Skeletal muscle tissue (tissue), 4 donors: ENCODE results near the gene PCSK6. TPM values are rescaled to one million over a fixed set of nuclear protein-coding genes. Genes with fewer than 3 reads are reported as not detected.

ENCODE experiments used
- H3K27ac ChIP-seq: one replicate; pipeline ENCODE4 v1.7.0; 2013; ENCODE audit warnings: mild to moderate bottlenecking, low read depth, low read length, inconsistent platforms
- H3K27me3 ChIP-seq, 3 donors: one replicate each; pipeline ENCODE4 v1.7.0; 2013; ENCODE audit warnings: low read length in 3 of 3; ENCODE audit not compliant: control insufficient read depth in 3 of 3, insufficient read depth in 3 of 3
- H3K36me3 ChIP-seq, 3 donors: one replicate each; pipeline ENCODE4 v1.7.0; 2013; ENCODE audit warnings: low read length in 3 of 3; ENCODE audit not compliant: control insufficient read depth in 3 of 3, insufficient read depth in 3 of 3
- H3K4me1 ChIP-seq, 3 donors: one replicate each; pipeline ENCODE4 v1.7.0; 2013; ENCODE audit warnings: low read length in 3 of 3, mild to moderate bottlenecking in 3 of 3; ENCODE audit not compliant: control insufficient read depth in 3 of 3, insufficient read depth in 3 of 3
- H3K4me3 ChIP-seq, 3 donors: one replicate each; pipeline ENCODE4 v1.7.0; 2013; ENCODE audit warnings: low read length in 3 of 3
- H3K9ac ChIP-seq, 3 donors: one replicate each; pipeline ENCODE4 v1.7.0; 2013; ENCODE audit warnings: low read length in 3 of 3, mild to moderate bottlenecking in 3 of 3, moderate library complexity in 2 of 3, low read depth in 1 of 3
- H3K9me3 ChIP-seq, 3 donors: one replicate each; pipeline ENCODE4 v1.7.0; 2013; ENCODE audit warnings: low read length in 3 of 3; ENCODE audit not compliant: control insufficient read depth in 3 of 3
- total RNA-seq: library from RNA; depleted of rRNA; stranded (reverse); fragments of >200 nt; gene quantifications from one replicate; pipeline ENCODE4 v1.2.3, GENCODE V29; 2014
- donor health status: Osteomylitis.

The PCSK6 gene
- total RNA-seq, 1 donor from 2014 or later = 11.5 TPM

- H3K4me1 ChIP-seq = no peaks in the 10 kb centered on the region
- H3K36me3 ChIP-seq = no peaks in the 10 kb centered on the region
- H3K4me3 ChIP-seq = no peak overlapping the region
- no peak overlapping the region for H3K9ac ChIP-seq
- no peak overlapping the region for H3K27ac ChIP-seq
- no peaks in the 10 kb centered on the region for H3K9me3 ChIP-seq
- no peaks in the 10 kb centered on the region for H3K27me3 ChIP-seq
These were observed 21.0 kb upstream of the PCSK6 start for GRCh38 chr15:101510212-101511197.

DNA sequence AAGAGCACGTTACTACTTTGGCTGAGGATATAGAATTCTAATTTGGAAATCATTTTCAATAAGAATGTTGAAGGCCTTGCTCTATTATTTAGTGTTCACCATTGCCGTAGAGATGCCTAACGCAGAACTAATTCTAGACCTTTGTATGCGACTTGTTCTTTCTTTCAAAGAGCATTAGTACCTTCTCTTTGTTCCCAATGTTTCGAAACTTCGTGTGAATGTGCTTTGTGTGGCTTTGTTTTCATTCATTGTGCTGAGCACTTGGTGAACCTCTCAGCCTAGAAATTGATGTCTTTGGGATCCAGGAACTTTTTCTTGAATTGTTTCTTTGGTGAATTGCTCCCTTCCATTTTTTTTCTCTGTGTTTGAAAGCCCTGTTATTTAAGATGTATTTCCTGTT lies 19.8 kb upstream of the PCSK6 start:
- no peak overlapping the region for H3K27ac ChIP-seq
- no peak overlapping the region for H3K4me3 ChIP-seq
- no peaks in the 10 kb centered on the region for H3K4me1 ChIP-seq
- no peaks in the 10 kb centered on the region for H3K9me3 ChIP-seq
- no peak overlapping the region for H3K9ac ChIP-seq
- H3K27me3 ChIP-seq = no peaks in the 10 kb centered on the region
- no peaks in the 10 kb centered on the region for H3K36me3 ChIP-seq

DNA sequence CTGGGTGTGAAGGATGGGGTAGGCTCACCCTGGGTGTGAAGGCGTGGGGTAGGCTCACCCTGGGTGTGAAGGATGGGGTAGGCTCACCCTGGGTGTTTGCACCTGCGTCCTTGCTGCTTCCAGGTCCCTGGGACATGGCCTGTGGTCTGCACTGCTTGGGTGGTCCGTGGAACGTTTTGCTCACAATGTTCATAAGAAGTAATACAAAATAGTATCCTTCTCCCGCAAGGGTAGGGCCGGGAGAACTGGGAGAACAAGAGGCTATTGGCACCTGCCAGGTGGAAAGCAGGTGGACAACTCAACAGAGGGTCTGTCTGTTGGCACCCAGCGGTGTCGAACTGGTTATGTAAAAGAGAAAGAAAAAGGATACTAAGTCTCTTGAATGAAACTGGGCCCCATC lies 17.0 kb upstream of the PCSK6 start:
- Histone ChIP-seq H3K27me3 (no peaks in the 10 kb centered on the region), H3K4me3 (no peak overlapping the region), H3K4me1 (peaks cover 7 to 14% (median 9%) of the 10 kb centered on the region in 3 donors), H3K27ac (no peak overlapping the region), H3K9ac (no peak overlapping the region), H3K36me3 (no peaks in the 10 kb centered on the region), H3K9me3 (no peaks in the 10 kb centered on the region)

DNA sequence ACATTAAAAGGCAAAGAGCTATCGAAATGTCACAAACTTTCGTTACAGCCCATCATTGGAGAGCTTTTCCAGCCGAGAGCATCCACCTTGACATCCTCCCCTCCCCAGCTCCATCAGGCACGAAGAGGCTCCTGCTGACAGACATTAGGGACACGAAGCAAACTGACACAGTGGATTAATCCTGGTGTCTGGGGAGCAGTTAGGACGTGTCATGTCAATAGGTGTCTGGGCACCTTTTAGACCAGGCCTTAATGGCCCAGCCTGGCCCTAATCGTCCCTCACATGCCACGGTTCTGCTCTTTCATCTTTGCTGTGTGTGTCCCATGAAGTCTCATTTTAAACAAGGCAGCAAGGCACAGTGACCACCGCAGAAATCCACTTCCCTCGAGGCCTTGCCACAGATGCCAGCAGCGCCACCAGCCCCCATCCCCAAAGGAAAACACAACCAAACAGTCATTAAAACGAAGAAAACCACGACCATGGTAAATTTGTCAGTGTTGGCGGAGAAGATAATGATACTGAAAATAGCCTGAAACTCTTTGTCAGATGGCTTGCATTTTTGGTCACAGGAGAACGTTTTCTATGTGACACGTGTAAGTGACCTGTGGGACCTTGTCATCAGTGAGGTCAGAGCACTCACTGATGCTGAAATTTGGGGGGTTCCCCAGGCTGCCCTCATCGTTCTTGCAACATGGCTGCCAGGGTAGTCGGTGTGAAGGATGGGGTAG lies 16.3 kb upstream of the PCSK6 start:
- Histone ChIP-seq H3K9me3 (no peaks in the 10 kb centered on the region), H3K9ac (no peak overlapping the region), H3K27me3 (no peaks in the 10 kb centered on the region), H3K36me3 (no peaks in the 10 kb centered on the region), H3K4me3 (no peak overlapping the region), H3K4me1 (peaks cover 11 to 21% (median 16%) of the 10 kb centered on the region in 3 donors), H3K27ac (no peak overlapping the region)

DNA sequence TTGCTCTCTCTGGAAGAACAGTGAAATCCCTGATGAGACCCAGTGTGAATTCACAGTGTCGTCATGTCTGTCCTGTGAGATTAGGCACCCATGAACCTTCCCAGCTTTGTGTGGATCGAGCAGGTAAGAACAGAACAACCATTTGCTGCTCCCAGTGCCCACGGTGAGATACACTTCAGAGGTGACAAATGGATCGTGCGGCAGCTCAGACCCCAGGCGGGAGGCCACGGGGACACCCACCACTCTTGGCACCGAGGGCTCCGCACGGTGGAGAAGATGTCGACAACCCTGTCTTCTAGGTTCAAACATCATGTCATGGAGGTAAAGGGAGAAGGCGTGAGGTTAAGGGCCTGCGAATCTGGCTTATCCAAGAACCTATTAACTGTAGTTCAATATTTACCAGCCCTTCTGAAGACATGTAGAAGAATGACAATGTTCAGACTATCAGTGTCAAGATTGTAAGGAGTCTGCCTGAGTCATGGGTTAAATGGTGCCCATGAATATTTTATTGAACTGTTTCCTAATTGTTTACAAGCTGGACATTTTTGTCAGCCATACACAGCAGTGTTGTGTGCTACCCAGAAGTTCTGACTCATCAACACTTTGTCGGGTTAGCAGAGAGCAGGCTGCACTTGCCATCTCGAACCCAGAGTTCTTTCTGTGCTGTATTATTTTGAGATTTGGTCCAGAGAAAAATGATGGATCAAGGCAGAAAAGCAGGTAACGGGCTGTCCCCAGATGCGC lies 15.5 kb upstream of the PCSK6 start:
- Histone ChIP-seq H3K27me3 (no peaks in the 10 kb centered on the region), H3K36me3 (no peaks in the 10 kb centered on the region), H3K9ac (no peak overlapping the region), H3K27ac (no peak overlapping the region), H3K9me3 (no peaks in the 10 kb centered on the region), H3K4me1 (peaks cover 17 to 29% (median 23%) of the 10 kb centered on the region in 3 donors), H3K4me3 (no peak overlapping the region)

- H3K27me3 ChIP-seq = no peaks in the 10 kb centered on the region
- no peaks in the 10 kb centered on the region for H3K36me3 ChIP-seq
- H3K9ac ChIP-seq = no peak overlapping the region
- H3K27ac ChIP-seq = no peak overlapping the region
- no peaks in the 10 kb centered on the region for H3K9me3 ChIP-seq
- peaks cover 22 to 36% (median 27%) of the 10 kb centered on the region in 3 donors for H3K4me1 ChIP-seq
- no peak overlapping the region for H3K4me3 ChIP-seq
These were observed 14.9 kb upstream of the PCSK6 start for GRCh38 chr15:101504373-101504772.

GRCh38 chr15:101503296-101503599 lies 13.7 kb upstream of the PCSK6 start:
- Histone ChIP-seq H3K4me3 (no peak overlapping the region), H3K4me1 (peaks cover 27 to 47% (median 33%) of the 10 kb centered on the region in 3 donors), H3K9me3 (no peaks in the 10 kb centered on the region), H3K36me3 (no peaks in the 10 kb centered on the region), H3K27ac (no peak overlapping the region), H3K27me3 (no peaks in the 10 kb centered on the region), H3K9ac (no peak overlapping the region)

DNA sequence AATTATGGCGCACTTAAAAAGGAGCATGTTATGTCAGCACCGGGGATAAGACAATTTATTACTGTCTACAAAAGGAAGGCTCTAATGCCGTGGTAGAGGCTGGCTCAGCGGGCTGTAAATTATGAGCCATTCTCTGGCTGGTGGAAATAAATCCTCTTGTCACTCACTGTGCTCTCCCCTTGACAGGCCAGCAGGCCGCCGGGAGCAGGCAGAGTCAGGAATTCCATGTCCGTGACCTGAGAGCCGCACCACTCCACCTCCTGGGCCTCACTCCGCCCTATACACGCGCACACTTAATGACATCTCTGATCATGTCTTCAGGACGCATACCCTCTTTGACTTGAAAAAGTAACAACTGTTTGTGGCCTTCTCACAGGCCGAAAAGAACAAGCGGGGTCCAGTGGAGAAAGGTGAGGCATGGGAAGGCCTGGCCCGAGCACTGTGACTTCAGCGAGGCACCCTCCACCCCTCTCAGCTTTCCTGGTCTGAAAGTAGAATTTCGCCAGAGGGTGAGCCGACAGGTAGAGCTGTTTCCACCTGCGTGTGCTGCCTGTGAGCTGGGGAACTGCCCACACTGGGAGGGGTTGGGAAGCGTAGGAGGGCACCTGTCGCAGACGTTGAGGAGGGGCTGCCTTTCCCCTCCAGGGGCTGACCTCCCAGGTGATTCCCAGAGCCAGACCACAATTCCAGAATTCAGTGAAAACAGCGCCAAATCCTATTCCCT lies 13.2 kb upstream of the PCSK6 start:
- Histone ChIP-seq H3K4me1 (peaks cover 27 to 47% (median 33%) of the 10 kb centered on the region in 3 donors), H3K27ac (no peak overlapping the region)

DNA sequence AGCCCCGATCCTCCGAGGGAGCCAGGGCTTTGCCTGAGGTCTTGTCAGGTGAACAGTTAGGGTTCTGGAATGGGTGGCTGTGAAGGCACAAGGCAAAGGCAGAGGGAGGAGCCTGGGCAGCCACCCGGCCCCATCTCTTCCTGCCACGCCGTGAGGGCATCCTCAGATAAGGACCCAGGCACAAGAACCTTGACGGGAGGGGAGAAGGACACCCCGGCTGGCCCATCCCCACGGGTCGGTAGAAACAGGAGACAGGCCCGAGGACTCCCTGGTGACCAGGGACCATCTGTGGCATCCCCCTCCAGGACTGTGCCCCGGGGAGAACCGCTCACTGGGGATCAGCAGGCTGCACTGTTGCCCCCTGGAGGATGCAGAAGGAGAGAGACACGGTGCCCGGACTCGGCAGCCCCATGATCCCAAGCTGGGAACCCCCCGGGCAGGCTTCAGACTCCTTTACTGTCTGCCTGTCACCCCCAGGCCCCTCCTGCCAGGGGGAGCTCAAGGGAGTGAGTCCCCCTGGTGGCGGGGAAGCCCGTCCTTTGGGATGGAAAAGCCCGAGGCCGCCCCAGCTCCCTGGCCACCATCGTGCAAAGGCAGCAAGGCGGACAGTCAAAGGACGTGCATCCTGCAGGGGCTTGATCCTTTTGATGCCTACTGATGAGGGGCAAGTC lies 12.3 kb upstream of the PCSK6 start:
- Histone ChIP-seq H3K36me3 (no peaks in the 10 kb centered on the region), H3K27ac (no peak overlapping the region), H3K9ac (peak overlapping the region in 1 of 3 donors; percentile 72), H3K27me3 (peaks cover 0 to 3% (median under 1%) of the 10 kb centered on the region in 3 donors), H3K9me3 (no peaks in the 10 kb centered on the region), H3K4me1 (peaks cover 27 to 47% (median 33%) of the 10 kb centered on the region in 3 donors), H3K4me3 (no peak overlapping the region)

More for the DNA sequence above, 13.2 kb upstream of the PCSK6 start:
- H3K27me3 ChIP-seq = no peaks in the 10 kb centered on the region
- H3K36me3 ChIP-seq = no peaks in the 10 kb centered on the region
- H3K4me3 ChIP-seq = no peak overlapping the region
- H3K9me3 ChIP-seq = no peaks in the 10 kb centered on the region
- peak overlapping the region in 2 of 3 donors; percentile 17 to 72 for H3K9ac ChIP-seq
